Thyroid gland (tissue), 4 donors: ENCODE data around the gene RPL12. TPM values are rescaled to one million over a fixed set of nuclear protein-coding genes. Genes with fewer than 3 reads are reported as not detected.

ENCODE experiments used
- DNase-seq, 2 donors: peaks; one replicate each; pipeline ENCODE4 v3.0.0-alpha.2; 2019
- H3K27ac ChIP-seq, 3 donors: fragments of 200-600 bp; sonication (generic); 1 replicate in 2 of 3; 2 replicates in 1 of 3; pipeline ENCODE4 v1.5.1; 2016 to 2019; ENCODE audit warnings: mild to moderate bottlenecking in 1 of 3, moderate library complexity in 1 of 3
- H3K27me3 ChIP-seq: fragments of 200-600 bp; sonication (generic); one replicate; pipeline ENCODE4 v1.5.1; 2019
- H3K36me3 ChIP-seq, 2 donors: fragments of 200-600 bp; sonication (generic); one replicate each; pipeline ENCODE4 v1.5.1; 2016 to 2019
- H3K4me1 ChIP-seq, 2 donors: fragments of 200-600 bp; sonication (generic); one replicate each; pipeline ENCODE4 v1.5.1; 2017 to 2019
- H3K4me3 ChIP-seq, 3 donors: fragments of 200-600 bp; sonication (generic); replicated peaks in 1 of 3; 1 replicate in 2 of 3; 2 replicates in 1 of 3; pipeline ENCODE4 v1.5.1; 2016; ENCODE audit warnings: mild to moderate bottlenecking in 1 of 3
- H3K9me3 ChIP-seq: fragments of 200-600 bp; sonication (generic); one replicate; pipeline ENCODE4 v1.5.1; 2017
- POLR2A ChIP-seq, 2 donors: fragments of 450-650 bp; IDR thresholded peaks; one replicate each; pipeline ENCODE4 v1.6.1; 2017; ENCODE audit warnings: antibody characterized with exemption in 2 of 2, mild to moderate bottlenecking in 2 of 2, moderate library complexity in 1 of 2
- whole genome bisulfite sequencing, 2 donors: methylation state at CpG; one replicate each; pipeline ENCODE4 v1.1.5; 2017; 5-methylcytosine and 5-hydroxymethylcytosine counted together
- intact Hi-C: fragments of 100-400 bp; cut with DNase I; formaldehyde crosslinking; loops from one replicate; pipeline ENCODE4 v1.15.1; 2023
- total RNA-seq, 4 donors: library from RNA; depleted of rRNA; stranded (reverse); fragments of >200 nt; gene quantifications; one replicate each; pipeline ENCODE4 v1.2.3, GENCODE V29; 2016
- TF ChIP-seq, protein P1 (sequence below), 6 experiments: fragments of 200-600 bp in 3 of 6; fragments of 450-650 bp in 3 of 6; sonication (generic) in 3 of 6; IDR thresholded peaks; one replicate each; pipeline ENCODE4 v1.5.1; 2016 to 2019; ENCODE audit warnings: antibody characterized with exemption in 6 of 6, mild to moderate bottlenecking in 2 of 6, inconsistent platforms in 1 of 6, moderate library complexity in 1 of 6

RPL12 gene
- total RNA-seq, 4 donors from 2014 or later, result 1,286 to 2,844 (median 1,849) TPM

DNA sequence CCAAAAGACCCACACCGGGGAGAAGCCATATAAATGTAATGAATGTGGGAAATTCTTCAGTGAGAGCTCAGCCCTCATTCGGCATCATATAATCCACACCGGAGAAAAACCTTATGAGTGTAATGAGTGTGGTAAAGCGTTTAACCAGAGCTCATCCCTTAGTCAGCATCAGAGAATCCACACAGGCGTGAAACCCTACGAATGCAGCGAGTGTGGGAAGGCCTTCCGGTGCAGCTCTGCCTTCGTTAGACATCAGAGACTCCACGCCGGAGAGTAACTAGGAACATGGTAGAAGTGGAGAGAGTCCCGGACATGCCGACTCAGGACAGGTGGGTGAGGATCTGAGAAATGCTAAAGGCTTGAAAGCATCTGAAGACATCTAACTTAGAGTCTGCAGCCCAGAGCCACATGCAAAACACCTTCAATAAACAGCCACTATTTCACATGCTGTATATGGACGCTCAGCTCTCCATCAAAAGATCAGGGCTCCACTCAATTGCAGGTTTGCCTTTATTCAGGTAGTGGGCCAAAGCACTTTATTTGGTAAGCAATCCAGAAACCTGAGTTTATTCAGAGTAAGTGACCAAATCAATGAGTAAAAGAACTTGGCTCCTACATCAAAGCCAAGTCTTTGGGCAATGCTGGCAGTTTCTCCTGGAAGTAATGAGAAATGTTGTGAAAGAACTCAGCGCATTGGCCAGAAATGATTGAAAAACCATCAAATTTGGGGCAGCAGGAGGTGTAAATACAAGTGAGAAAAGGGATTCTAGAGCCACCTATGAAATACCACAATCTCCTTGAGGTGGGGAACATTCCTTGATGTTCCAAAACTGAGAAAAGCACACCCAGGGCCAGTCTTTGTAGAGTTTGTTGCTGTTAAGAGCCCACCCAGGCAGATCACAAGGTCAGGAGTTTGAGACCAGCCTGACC lies 6.0 kb downstream of the RPL12 start:
- Histone ChIP-seq H3K36me3 (peaks cover 51 to 60% of the 10 kb centered on the region in 2 donors), H3K27me3 (no peaks in the 10 kb centered on the region), H3K4me1 (peaks cover 10 to 34% of the 10 kb centered on the region in 2 donors), H3K27ac (no peak overlapping the region), H3K9me3 (no peaks in the 10 kb centered on the region), H3K4me3 (no peak overlapping the region)
- intact Hi-C loops, result no loop called here
- TF ChIP-seq POLR2A (IDR thresholded peaks at IDR 0.05), result no peak
- TF ChIP-seq, protein P1, sequence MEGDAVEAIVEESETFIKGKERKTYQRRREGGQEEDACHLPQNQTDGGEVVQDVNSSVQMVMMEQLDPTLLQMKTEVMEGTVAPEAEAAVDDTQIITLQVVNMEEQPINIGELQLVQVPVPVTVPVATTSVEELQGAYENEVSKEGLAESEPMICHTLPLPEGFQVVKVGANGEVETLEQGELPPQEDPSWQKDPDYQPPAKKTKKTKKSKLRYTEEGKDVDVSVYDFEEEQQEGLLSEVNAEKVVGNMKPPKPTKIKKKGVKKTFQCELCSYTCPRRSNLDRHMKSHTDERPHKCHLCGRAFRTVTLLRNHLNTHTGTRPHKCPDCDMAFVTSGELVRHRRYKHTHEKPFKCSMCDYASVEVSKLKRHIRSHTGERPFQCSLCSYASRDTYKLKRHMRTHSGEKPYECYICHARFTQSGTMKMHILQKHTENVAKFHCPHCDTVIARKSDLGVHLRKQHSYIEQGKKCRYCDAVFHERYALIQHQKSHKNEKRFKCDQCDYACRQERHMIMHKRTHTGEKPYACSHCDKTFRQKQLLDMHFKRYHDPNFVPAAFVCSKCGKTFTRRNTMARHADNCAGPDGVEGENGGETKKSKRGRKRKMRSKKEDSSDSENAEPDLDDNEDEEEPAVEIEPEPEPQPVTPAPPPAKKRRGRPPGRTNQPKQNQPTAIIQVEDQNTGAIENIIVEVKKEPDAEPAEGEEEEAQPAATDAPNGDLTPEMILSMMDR (IDR thresholded peaks at IDR 0.05), result no peak
- DNase-seq, result peak in 1 of 2 donors; percentile 17
- 91 to 92% methylated on average over 15 of the region's 15 CpGs for WGBS, 2 donors

DNA sequence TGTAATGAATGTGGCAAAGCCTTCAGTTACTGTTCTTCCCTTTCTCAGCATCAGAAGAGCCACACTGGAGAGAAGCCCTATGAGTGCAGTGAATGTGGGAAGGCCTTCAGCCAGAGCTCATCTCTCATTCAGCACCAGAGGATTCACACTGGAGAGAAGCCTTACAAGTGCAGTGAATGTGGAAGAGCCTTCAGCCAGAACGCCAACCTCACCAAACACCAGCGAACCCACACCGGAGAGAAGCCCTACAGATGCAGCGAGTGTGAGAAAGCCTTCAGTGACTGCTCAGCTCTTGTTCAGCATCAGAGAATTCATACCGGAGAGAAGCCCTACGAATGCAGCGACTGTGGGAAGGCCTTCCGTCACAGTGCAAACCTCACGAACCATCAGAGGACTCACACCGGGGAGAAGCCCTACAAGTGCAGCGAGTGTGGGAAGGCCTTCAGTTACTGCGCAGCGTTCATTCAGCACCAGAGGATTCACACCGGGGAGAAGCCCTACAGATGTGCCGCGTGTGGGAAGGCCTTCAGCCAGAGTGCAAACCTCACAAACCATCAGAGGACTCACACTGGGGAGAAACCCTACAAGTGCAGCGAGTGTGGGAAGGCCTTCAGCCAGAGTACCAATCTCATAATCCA lies 6.8 kb downstream of the RPL12 start:
- TF ChIP-seq POLR2A (IDR thresholded peaks at IDR 0.05), result no peak
- TF ChIP-seq, protein P1 (IDR thresholded peaks at IDR 0.05), result no peak
- Histone ChIP-seq H3K4me3 (no peak overlapping the region), H3K27me3 (no peaks in the 10 kb centered on the region), H3K4me1 (peaks cover 3 to 26% of the 10 kb centered on the region in 2 donors), H3K36me3 (peaks cover 54 to 64% of the 10 kb centered on the region in 2 donors), H3K27ac (peak overlapping the region; percentile 5 to 66 (median 54)), H3K9me3 (no peaks in the 10 kb centered on the region)
- WGBS, 2 donors, result 90 to 93% methylated on average over 17 of the region's 17 CpGs
- intact Hi-C loops, result no loop called here
- DNase-seq, result no peak

DNA sequence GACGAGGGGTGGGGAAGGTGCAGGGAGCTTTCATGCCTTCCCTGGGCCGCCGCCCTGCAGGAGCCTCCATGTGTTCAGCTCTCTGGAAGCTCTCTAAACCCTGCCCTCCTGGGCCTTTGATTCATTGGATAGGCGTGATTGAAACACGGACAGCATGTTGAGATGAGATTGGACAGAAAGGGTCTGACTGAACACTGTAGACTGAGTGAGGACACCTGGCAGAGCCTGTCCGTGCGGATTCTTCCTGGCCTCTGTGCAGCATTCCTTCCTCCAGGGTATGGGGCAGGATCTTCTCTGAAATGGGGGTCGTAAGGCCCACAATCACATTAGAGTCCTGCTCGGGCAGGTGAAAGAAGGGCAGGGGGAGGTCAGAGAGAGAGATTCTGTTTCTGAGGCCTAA lies 12.8 kb downstream of the RPL12 start:
- H3K4me3 ChIP-seq, result no peak overlapping the region
- DNase-seq, result no peak
- 93 to 95% methylated on average over 9 of the region's 9 CpGs for WGBS, 2 donors
- H3K27me3 ChIP-seq, result no peaks in the 10 kb centered on the region
- peaks cover 60 to 76% of the 10 kb centered on the region in 2 donors for H3K36me3 ChIP-seq
- no peaks in the 10 kb centered on the region for H3K4me1 ChIP-seq
- no peaks in the 10 kb centered on the region for H3K9me3 ChIP-seq
- TF ChIP-seq, protein P1 (IDR thresholded peaks at IDR 0.05), result no peak
- TF ChIP-seq POLR2A (IDR thresholded peaks at IDR 0.05), result no peak
- intact Hi-C loops, result no loop called here
- H3K27ac ChIP-seq, result no peak overlapping the region

- WGBS, 2 donors, result 89% methylated on average over 11 to 12 of the region's 12 CpGs
- H3K27ac ChIP-seq, result no peak overlapping the region
- H3K27me3 ChIP-seq, result no peaks in the 10 kb centered on the region
- TF ChIP-seq, protein P1 (IDR thresholded peaks at IDR 0.05), result no peak
- TF ChIP-seq POLR2A (IDR thresholded peaks at IDR 0.05), result no peak
- no peak overlapping the region for H3K4me3 ChIP-seq
- no peaks in the 10 kb centered on the region for H3K9me3 ChIP-seq
- DNase-seq, result no peak
- no peaks in the 10 kb centered on the region for H3K4me1 ChIP-seq
- H3K36me3 ChIP-seq, result peaks cover 61 to 75% of the 10 kb centered on the region in 2 donors
- intact Hi-C loops, result no loop called here
Observed at GRCh38 chr9:127437497-127438264, 13.5 kb downstream of the RPL12 start.
